GM19193 (cell line): ENCODE measurements around the gene AADACL4.

Experiments used
- POLR2A ChIP-seq: IDR thresholded peaks from 4 replicates; pipeline ENCODE4 v1.6.1; 2011; ENCODE audit not compliant: insufficient read depth, insufficient read length; ENCODE audit errors: extremely low read depth

AADACL4 gene

DNA sequence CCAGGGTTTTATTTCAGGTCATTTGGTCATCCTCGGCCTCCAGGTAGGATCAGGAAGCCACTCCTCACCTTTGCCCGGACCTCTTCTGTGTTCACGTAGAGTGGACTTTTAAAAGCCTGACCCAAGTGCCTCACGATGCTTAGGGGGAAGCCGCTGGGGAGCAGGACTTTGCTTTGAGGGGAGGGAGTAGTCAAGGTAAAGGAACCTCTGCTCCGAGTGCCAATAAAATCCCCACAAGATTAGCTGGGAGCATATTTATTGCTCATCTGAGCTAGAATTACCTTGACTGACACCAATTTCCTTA, 25.3 kb upstream of the AADACL4 start:
- TF ChIP-seq POLR2A: no peak

GRCh38 chr1:12618965-12619791, 24.7 kb upstream of the AADACL4 start:
- no peak for TF ChIP-seq POLR2A

GRCh38 chr1:12619792-12620487, 23.9 kb upstream of the AADACL4 start:
- no peak for TF ChIP-seq POLR2A

DNA sequence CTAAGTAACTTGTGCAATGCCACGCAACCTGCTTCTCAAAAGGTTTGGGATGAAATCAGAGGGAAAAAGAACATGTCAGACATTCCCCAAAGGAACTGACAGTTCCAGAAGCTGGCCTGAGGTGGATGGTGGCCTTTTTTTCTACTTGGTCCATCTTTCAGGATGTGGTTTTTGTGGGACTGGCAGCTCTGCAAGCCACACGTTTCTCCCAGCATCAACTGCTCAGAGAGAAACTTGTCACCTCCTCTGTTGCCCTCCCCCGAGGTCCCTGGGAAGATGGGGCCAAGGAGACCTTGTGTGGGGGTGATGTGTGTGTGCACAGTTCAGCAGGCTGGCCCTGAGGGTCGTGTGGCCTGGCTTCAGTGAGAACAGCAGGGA, 23.4 kb upstream of the AADACL4 start:
- no peak for TF ChIP-seq POLR2A

DNA sequence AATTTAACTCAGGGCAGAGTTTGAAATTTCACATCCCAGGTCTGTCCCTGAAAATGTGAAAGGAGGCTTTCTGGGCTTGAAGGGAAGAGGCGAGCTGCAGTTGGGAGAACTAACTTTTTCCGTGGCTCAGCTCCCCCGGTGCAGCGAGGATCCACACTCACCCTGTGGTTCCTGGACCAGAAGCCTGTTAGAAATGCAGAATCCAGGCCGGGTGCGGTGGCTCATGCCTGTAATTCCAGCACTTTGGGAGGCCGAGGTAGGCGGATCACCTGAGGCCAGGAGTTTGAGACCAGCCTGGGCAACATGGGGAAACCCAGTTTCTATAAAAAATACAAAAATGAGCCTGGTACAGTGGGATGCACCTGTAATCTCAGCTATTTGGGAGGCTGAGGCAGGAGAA, 23.0 kb upstream of the AADACL4 start:
- TF ChIP-seq POLR2A: no peak

DNA sequence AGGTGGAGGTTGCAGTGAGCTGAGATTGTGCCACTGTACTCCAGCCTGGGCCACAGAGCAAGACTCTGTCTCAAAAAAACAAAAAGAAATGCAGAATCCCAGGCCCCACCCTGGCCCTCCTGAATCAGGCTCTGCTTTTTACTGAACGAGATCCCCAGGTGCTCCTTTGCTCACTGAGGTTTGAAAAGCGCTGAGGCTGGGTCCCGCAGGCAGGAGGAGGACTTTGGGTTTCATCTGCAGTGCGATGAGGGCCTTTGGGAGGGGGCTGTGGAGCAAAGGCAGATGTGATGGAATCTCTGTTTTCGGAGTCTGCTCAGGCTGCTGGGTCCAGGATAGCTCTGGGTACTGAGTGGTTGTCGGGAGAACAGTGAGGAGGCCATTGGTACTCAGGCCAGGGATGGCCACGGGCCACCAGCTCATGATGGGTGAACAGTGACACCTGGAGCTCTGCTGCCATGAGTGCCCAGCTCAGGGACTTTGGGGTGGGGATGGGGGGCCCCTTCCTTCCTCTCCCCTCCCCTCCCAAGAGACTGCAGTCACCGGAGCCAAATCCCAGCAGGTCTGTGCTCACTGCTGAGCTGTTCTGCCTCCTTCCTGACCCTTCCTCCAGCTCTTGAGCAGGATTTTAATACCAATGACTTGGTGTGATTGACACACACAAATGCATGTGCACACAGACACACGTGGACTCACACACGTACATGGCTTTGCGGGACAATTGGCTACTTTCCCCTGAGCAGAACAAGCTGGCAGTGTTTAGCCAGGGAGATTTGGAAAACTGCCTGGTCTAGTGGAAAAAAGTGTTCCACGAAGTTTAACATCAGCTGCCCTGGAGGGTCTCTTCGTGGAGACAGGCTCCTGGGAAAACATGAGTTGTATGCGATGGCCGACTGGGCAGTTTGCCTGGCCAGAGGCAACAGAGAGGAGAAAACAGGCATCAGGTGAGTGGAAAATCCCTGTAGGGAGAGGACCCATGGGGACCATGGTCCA, 22.2 kb upstream of the AADACL4 start:
- TF ChIP-seq POLR2A: no peak

DNA sequence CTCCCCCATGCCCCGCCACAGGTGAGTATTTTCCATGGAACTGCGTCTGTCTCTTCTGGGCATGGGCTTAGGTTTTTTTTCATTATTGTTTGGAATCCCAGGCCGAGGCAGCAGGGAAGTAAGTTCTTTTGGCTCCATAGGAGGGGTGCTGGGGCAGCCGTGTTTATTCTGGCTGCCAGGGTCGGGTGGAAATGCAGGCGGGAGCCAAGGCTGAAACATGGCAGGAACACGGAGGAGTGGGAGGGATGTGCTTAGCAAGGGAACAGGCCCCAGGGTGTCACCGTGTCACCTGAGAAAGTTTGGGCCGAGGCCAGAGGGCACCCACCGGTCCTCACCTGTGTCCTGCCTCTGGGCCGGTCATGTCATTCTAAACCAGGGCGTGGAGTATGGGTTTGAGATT, 21.4 kb upstream of the AADACL4 start:
- no peak for TF ChIP-seq POLR2A

- TF ChIP-seq POLR2A: no peak
Measured at GRCh38 chr1:12625276-12625675, 18.6 kb upstream of the AADACL4 start.

GRCh38 chr1:12626888-12627287, 17.0 kb upstream of the AADACL4 start:
- TF ChIP-seq POLR2A: no peak

DNA sequence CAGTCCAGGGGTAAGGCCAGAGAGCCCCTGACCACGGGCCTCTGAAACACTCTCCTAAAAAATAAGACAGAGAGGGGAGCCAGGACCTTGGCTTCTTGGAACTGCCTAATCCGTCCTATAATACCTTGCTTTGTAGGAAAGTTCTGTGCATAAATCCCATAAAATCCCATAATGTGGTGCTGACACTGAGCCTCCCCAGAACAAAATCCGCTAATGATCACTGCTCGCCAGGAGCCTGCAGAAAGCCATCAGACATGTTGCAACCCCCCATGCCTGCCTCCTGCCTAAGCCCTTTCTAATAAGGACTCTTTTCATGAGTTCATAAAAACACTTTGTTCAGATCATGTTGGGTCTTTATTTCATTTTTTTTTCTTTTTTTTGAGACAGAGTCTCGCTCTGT, 16.6 kb upstream of the AADACL4 start:
- no peak for TF ChIP-seq POLR2A

DNA sequence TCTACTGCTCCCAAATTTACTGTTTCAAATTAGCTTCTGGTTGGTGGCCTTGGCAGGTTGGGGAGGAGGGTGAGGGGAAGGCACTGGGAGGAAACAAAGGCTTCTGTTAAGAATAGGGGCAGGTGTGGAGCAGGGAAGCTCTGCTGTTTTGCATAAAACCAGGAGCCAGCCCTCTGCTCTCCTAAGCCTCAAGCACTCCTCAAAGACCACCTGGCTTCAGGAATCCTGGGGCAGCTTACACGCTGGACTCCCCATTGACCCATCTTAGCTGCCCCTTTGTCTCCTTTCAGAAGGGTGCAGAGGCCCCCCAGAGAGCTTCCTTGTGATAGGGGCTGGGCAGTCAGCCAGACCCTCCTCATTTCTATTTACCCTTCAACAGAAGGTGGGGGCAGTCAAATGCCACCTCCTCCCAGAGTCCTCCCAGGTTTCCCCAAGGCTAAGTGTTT, 14.4 kb upstream of the AADACL4 start:
- no peak for TF ChIP-seq POLR2A

DNA sequence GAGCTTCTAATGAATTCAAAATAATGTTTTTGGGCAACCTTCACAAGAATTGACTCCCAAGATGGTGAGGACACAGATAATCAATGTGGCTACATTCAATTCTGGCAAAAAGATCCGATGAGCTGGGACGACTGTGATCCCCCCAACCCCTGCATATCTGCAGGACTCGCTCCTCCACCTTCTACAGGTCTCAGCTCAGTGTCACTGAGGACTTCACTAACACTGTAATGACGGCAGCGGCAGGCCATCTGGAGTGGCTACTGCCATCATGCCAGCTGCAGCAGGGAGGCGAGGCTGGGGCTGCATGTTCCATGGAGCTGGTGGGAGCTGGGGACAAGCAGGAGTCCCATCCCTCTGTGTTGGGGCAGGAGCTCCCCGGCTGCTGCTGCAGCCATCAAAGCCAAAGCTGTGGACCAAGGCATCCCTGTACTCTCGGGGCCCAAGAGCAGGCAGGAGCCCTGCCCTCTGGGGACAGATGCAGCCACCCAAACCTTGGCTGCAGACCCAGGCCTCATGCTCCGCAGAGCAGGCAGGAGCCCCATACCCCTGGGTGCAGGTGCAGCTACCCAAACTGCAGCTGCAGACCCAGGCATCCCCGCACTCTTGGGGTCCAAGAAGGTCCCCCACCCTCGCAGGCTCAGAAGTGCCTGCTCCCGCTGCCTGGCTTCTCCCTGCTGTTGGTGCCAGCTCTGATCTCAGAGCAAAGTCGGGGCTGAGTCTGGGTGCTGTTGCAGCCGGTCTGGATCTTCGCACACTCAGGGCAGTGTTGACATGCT, 13.7 kb upstream of the AADACL4 start:
- no peak for TF ChIP-seq POLR2A

- no peak for TF ChIP-seq POLR2A
Measured at GRCh38 chr1:12630946-12631530, 12.8 kb upstream of the AADACL4 start.

DNA sequence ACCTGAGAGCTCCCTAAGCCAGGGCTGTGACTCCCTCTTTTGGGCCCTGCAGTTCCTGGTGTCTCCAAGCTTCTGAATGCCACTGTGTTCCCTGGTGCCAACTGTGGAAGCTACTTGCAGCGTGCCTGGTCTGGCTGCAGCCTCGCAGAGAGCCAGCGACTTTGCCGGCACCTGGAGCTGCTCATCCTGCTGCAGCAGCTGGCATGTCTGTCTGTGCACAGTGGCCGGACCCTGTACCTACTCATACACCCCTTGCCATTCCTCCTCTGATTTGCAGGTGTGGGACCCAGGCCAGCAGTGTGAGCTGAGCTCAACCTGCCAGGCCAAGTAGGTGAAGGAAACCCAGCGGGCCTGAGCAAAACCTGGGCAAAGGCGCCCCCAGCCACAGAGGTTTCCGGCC, 12.3 kb upstream of the AADACL4 start:
- TF ChIP-seq POLR2A: no peak

DNA sequence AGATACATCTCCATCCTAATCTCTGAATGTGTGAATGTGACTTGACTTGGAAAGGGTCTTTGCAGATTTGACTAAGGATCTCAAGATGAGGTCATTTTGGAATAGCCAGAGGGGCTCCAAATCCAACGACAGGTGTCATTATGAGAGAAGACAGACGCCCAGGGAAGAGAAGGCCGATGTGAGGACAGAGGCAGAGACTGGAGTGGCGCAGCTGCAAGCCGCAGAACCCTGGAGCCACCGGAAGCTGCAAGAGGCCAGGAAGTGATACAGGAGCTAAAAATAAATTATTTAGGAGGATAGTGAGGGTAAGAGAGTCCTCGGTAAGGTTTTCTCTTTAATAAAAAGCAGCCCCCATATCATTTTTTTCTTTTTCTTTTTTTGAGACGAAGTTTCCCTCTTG, 9.7 kb upstream of the AADACL4 start:
- TF ChIP-seq POLR2A: no peak

GRCh38 chr1:12634696-12635202, 9.1 kb upstream of the AADACL4 start:
- no peak for TF ChIP-seq POLR2A
